ENCODE measurements around the gene NDUFAF2. TPM values are rescaled to one million over a fixed set of nuclear protein-coding genes. Genes with fewer than 3 reads are reported as not detected.
A peak's percentile ranks its signal among the peaks of the same experiment; 100 is the strongest.

The NDUFAF2 gene
- total RNA-seq, 4 donors from 2014 or later: 16.0 to 24.1 (median 20.2) TPM

DNA sequence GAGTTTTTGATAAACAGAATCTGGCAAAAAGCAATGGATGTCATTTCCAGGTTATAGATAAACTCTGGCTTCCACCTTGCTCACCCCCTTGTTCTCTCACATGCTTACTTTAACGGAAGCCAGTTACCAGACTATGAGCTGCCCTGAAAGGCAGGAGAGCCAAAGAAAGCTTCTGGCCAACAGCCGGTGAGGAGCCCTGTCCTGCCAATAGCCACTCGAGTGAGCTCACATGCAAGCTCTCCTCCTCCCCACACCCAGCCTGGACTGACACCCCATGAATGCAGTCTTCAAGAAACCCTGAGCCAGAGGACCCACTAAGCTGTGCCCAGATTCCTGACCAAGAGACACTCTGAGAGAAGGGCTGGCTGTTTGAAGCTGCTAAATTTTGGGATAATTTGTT is 231.6 kb downstream of the NDUFAF2 start:
- peak overlapping the region; percentile 31 to 73 (median 58) for H3K27ac ChIP-seq
- DNase-seq: peak; percentile 84 to 85
- WGBS, 2 donors: 32% methylated on average over 3 of the region's 3 CpGs
- no peaks in the 10 kb centered on the region for H3K27me3 ChIP-seq
- intact Hi-C loops (cut with DNase I): loop anchor here (5.0 kb wide), 1 partner anchor 156 kb away; the partner anchor contains the start of gene ZSWIM6
- H3K36me3 ChIP-seq: no peaks in the 10 kb centered on the region
- H3K9me3 ChIP-seq: no peaks in the 10 kb centered on the region
- no peak for TF ChIP-seq POLR2A (IDR thresholded peaks at IDR 0.05)
- TF ChIP-seq, protein P1, sequence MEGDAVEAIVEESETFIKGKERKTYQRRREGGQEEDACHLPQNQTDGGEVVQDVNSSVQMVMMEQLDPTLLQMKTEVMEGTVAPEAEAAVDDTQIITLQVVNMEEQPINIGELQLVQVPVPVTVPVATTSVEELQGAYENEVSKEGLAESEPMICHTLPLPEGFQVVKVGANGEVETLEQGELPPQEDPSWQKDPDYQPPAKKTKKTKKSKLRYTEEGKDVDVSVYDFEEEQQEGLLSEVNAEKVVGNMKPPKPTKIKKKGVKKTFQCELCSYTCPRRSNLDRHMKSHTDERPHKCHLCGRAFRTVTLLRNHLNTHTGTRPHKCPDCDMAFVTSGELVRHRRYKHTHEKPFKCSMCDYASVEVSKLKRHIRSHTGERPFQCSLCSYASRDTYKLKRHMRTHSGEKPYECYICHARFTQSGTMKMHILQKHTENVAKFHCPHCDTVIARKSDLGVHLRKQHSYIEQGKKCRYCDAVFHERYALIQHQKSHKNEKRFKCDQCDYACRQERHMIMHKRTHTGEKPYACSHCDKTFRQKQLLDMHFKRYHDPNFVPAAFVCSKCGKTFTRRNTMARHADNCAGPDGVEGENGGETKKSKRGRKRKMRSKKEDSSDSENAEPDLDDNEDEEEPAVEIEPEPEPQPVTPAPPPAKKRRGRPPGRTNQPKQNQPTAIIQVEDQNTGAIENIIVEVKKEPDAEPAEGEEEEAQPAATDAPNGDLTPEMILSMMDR (IDR thresholded peaks at IDR 0.05): no peak
- no peak overlapping the region for H3K4me3 ChIP-seq (replicated peaks in 1 of 3)
- peaks cover 26 to 44% of the 10 kb centered on the region in 2 donors for H3K4me1 ChIP-seq

DNA sequence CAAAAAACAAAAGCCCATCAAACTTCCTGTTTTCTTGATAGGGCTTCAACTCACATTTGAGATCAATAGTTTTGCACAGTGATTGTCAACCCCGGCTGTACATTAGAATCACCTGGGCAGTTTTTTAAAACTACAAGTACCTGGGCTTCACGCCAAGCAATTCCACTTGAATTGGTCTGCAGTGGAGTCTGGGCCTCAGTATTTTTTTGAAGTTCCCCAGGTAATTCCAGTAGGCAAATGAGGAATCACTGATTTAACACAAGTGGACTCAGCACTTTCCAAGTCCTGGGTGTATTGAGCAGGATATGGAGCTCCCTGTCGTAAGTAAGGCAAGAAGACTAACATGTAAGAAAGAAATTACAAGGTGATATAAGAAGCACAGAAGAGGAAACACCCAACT is 232.1 kb downstream of the NDUFAF2 start:
- Histone ChIP-seq H3K9me3 (no peaks in the 10 kb centered on the region), H3K4me1 (peaks cover 26 to 44% of the 10 kb centered on the region in 2 donors), H3K36me3 (no peaks in the 10 kb centered on the region), H3K27me3 (no peaks in the 10 kb centered on the region), H3K27ac (peak overlapping the region; percentile 31 to 73 (median 58)), H3K4me3 (replicated peaks in 1 of 3) (no peak overlapping the region)
- DNase-seq: peak; percentile 83 to 86
- TF ChIP-seq POLR2A (IDR thresholded peaks at IDR 0.05): no peak
- TF ChIP-seq, protein P1 (IDR thresholded peaks at IDR 0.05): no peak
- intact Hi-C loops (cut with DNase I): loop anchor here (5.0 kb wide), 1 partner anchor 155 kb away; the partner anchor contains the start of gene ZSWIM6
- WGBS, 2 donors: 29 to 53% methylated on average over 3 of the region's 3 CpGs

DNA sequence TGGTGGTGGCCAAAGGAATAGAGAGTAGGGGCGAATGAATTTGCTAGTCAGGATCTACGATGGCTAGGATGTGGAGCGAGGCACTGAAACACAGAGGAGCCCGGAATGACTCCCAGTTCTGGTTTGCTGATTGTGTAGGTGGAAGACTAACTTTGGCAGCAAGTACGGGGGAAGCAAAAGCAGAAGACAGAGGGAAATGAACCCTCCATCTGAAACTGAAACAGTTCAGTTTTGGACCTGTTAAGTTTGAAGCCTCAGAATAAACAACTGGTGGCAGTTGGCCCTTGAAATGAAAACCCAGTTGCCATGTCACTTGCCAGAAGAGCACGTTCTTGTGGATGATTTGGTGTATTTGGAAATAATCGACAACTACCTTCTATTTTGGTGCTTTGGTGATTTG is 232.7 kb downstream of the NDUFAF2 start:
- H3K27me3 ChIP-seq: no peaks in the 10 kb centered on the region
- no peaks in the 10 kb centered on the region for H3K9me3 ChIP-seq
- H3K27ac ChIP-seq: peak overlapping the region; percentile 31 to 73 (median 58)
- H3K4me3 ChIP-seq (replicated peaks in 1 of 3): no peak overlapping the region
- intact Hi-C loops (cut with DNase I): loop anchor here (5.0 kb wide), 1 partner anchor 155 kb away; the partner anchor contains the start of gene ZSWIM6
- TF ChIP-seq, protein P1 (IDR thresholded peaks at IDR 0.05): no peak
- TF ChIP-seq POLR2A (IDR thresholded peaks at IDR 0.05): no peak
- no peaks in the 10 kb centered on the region for H3K36me3 ChIP-seq
- WGBS, 2 donors: 81 to 91% methylated on average over 7 of the region's 7 CpGs
- H3K4me1 ChIP-seq: peaks cover 26 to 44% of the 10 kb centered on the region in 2 donors
- no peak for DNase-seq

DNA sequence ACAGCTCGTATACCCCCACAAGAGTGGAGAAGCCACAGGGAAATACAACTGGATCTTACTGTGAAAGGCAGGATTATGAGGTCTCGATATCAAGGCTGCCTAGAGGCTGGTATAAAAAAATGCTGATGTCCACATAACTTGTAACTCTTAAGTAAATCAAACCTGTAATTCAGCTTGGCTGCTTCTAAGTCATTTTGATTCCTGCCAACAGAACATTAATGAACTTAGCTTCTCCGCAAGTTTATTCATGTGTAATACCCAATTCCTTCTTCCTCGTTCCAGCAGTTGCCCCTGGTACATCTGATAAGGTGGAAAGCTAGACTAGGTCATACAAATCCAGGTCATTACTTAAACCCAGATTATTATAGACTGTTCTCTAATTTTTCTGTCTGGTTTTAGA is 233.7 kb downstream of the NDUFAF2 start:
- TF ChIP-seq, protein P1 (IDR thresholded peaks at IDR 0.05): peak in 1 of 6 experiments; percentile 3
- TF ChIP-seq POLR2A (IDR thresholded peaks at IDR 0.05): no peak
- 49 to 55% methylated on average over 4 of the region's 4 CpGs for WGBS, 2 donors
- no peak overlapping the region for H3K4me3 ChIP-seq (replicated peaks in 1 of 3)
- no peaks in the 10 kb centered on the region for H3K9me3 ChIP-seq
- no peaks in the 10 kb centered on the region for H3K36me3 ChIP-seq
- DNase-seq: peak in 1 of 2 donors; percentile 21
- intact Hi-C loops (cut with DNase I): loop anchor here (5.0 kb wide), 1 partner anchor 154 kb away; the partner anchor contains the start of gene ZSWIM6
- peak overlapping the region in 2 of 3 donors; percentile 22 to 23 for H3K27ac ChIP-seq
- no peaks in the 10 kb centered on the region for H3K27me3 ChIP-seq
- H3K4me1 ChIP-seq: peaks cover 26 to 44% of the 10 kb centered on the region in 2 donors

DNA sequence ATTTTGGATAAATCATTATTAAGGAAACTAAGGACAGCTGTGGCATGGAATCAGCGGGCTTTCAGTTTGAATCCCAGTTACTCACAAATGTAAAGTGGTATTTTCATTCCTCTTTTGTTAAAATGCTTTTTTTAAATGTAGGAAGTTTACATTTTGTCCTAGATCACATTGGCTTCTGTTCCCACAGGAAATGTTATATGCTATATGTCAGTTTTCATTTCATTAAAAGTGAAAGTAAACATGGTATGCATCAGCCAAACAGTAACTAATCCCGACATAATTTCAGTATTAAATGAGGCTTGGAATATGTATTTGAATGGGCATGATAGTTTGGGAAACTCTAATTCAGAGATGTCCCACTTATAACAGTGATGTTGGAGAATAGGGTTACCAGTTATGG is 235.9 kb downstream of the NDUFAF2 start:
- 69 to 72% methylated on average over 2 of the region's 2 CpGs for WGBS, 2 donors
- intact Hi-C loops (cut with DNase I): no loop called here
- Histone ChIP-seq H3K9me3 (no peaks in the 10 kb centered on the region), H3K4me3 (replicated peaks in 1 of 3) (no peak overlapping the region), H3K27me3 (no peaks in the 10 kb centered on the region), H3K27ac (no peak overlapping the region), H3K4me1 (peaks cover 38 to 48% of the 10 kb centered on the region in 2 donors), H3K36me3 (no peaks in the 10 kb centered on the region)
- TF ChIP-seq, protein P1 (IDR thresholded peaks at IDR 0.05): no peak
- TF ChIP-seq POLR2A (IDR thresholded peaks at IDR 0.05): no peak
- DNase-seq: no peak

All from thyroid gland (tissue), 4 donors.